ENCODE measurements around the gene TEX11.
"Not testable (repeated sequence)": the region's sequence is repeated elsewhere in the genome, so short reads cannot be mapped to it uniquely, and the experiment has no call there.

The TEX11 gene

DNA sequence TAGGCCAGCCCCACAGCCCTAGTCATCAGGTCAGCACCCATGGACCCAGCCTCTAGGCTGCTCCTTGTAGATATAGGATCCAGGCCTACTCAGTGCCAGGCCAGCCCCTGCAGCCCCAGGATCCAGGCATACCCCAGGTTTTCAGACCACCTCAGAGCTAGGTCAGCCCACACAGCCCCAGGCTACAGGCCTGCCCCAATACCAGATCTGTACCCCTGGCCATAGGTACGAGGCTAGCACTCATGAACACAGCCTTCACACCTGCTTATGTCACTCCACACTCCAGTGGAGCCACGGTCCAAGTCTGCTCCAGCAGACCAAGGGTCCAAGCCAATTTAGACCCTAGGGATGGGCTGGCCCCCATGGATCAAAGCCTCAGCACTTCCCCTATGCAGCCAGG lies 272.8 kb downstream of the TEX11 start:
- H3K4me3 ChIP-seq (ENCODE audit: low read length), result no peak overlapping the region
- DNase-seq (ENCODE audit: low read depth, low spot score), result no peak

DNA sequence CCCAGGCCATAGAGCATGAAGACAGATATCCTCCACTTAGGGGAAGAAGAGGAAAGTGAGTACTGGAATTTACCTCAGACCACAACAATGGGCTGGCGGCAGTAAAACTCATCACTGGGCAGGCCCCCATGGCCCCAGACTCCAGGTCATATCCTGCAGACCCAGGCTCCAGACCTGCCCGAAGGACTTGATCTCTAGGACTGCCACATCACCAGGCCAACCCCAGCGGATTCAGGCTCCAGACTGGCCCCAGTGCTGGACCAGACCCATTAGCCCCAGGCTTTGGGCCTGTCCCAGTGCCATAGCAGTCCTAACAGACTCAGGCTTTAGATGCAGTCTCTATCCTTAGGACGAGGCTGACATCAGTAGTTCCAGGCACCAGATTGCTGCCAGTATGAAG lies 273.3 kb downstream of the TEX11 start:
- DNase-seq (ENCODE audit: low read depth, low spot score), result no peak
- no peak overlapping the region for H3K4me3 ChIP-seq (ENCODE audit: low read length)

DNA sequence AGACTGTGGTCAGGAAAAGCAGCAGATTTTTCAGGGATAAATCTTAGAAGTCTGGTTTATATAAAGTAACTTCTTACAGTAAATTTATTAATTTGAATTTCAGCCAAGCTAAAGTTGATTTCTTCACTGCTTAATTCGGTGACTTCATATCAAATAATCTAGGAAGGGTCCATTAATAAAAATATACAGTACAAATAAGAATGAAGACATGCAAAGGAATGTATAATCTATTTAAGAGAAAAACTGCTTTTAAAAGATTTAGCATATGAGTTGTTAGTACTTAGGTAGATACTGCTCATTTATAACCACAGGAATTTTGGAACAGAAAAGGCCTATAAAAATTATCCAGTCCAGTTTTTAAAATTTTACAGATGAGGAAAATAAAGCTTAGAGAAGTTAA lies 286.8 kb downstream of the TEX11 start:
- no peak for DNase-seq (ENCODE audit: low read depth, low spot score)
- H3K4me3 ChIP-seq (ENCODE audit: low read length), result no peak overlapping the region

DNA sequence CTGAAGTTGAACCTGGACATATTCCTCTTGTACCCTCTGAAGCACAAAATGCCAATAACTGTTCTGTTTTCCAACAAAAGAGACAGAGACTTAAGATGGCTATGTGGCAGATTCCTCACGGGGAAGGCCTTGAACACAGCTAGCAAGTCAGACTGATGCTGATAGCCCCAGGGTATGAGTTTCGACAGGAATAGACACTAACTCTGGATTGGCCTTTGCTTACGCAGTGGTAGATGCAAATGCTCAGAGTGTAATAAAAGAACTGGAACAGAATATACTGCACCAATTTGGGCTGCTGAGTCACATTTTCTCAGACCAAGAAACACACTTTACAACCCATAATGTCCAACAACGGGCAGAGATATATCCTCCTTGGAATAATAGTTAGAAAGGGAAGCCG lies 290.0 kb downstream of the TEX11 start:
- no peak for DNase-seq (ENCODE audit: low read depth, low spot score)
- no peak overlapping the region for H3K4me3 ChIP-seq (ENCODE audit: low read length)

DNA sequence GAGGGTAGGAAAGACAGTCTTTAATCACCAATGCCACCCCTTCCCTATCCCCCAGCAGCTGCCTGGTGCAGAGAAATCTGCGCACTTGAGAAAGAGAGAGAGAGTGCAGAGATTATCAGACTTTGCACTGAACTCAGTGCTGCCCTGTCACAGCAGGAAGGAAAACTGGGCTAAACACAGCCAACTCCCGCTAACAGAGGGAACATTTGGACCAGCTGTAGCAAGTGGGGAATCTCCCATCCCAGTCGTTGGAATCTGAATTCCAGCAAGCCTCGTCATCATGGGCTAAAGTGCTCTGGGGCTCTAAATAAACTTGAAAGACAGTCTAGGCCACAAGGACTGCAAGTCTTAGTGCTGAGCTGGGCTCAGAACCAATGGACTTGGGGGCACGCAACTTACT lies 295.2 kb downstream of the TEX11 start:
- no peak for DNase-seq (ENCODE audit: low read depth, low spot score)
- H3K4me3 ChIP-seq (ENCODE audit: low read length), result no peak overlapping the region

DNA sequence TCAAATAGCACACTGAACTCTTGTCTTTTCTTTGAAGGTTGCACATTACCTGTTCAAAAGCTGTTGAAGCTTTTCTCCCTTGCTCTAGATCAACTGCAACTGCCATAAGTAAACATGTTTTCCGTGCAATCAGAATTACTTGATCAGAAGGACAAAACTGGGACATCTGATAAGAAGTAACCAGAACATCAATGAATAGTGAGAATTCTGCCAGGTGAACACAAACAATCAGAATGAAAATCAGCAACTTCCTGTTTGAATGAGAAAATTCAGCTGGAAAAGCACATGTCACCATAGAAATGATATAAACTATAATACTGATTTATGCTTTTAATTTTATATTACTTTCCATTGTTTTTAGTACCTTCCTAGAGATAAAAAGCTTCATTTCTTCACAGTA lies 303.2 kb downstream of the TEX11 start:
- no peak overlapping the region for H3K4me3 ChIP-seq (ENCODE audit: low read length)
- no peak for DNase-seq (ENCODE audit: low read depth, low spot score)

DNA sequence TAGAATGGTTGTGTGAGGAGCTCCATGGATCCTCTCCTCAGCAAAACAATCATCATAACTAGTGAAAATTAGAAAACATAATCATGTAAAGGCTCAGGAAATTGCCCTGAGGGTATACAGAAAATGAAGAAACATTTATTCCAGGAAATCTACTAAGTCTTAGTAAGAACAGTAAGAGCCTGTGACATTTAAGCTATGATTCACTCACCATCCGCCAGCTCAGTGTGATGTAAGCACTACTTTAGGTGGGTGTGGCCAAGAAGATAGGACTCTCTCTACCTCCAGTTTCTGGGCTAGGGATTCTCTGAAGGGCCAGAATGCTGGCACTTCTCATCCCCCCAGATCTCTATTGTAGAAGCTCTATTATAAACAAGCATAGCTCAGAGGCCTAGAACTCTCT lies 316.4 kb downstream of the TEX11 start:
- no peak for DNase-seq (ENCODE audit: low read depth, low spot score)

DNA sequence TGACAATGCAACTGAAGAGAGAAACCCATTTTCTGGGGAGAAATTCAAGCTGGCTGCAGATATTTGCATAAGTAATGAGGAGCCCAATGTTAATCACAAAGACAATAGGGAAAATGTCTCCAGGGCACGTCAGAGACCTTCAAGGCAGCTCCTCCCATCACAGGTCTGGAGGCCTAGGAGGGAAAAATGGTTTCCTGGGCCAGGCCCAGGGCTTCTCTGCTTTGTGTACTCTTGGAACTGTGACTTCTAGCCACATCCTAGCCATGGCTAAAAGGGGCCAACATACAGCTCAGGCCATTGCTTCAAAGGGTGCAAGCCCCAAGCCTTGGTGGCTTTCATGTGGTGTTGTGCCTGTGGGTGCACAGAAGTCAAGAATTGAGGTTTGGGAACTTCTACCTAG lies 321.4 kb downstream of the TEX11 start:
- DNase-seq (ENCODE audit: low read depth, low spot score); H3K4me3 ChIP-seq (ENCODE audit: low read length): not testable (repeated sequence)

More for the DNA sequence above, 316.4 kb downstream of the TEX11 start:
- H3K4me3 ChIP-seq (ENCODE audit: low read length), result no peak overlapping the region

DNA sequence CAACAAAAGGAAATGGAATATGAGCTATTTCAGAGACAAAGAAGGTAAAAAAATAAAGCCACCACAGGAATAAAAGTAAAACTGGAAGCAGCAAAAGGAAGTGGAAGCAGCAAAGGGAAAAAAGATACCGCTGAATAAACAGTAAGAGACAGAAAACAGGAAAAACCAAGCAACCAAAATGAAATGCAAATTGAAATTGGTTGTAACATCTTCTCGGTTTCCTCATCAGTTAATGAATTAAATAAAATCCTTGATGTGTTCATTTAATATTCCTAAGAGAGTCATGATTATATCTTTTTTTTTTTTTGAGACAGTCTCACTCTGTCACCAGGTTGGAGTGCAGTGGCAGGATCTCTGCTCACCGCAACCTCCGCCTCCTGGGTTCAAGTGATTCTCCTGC lies 331.1 kb downstream of the TEX11 start:
- no peak overlapping the region for H3K4me3 ChIP-seq (ENCODE audit: low read length)
- DNase-seq (ENCODE audit: low read depth, low spot score), result no peak

DNA sequence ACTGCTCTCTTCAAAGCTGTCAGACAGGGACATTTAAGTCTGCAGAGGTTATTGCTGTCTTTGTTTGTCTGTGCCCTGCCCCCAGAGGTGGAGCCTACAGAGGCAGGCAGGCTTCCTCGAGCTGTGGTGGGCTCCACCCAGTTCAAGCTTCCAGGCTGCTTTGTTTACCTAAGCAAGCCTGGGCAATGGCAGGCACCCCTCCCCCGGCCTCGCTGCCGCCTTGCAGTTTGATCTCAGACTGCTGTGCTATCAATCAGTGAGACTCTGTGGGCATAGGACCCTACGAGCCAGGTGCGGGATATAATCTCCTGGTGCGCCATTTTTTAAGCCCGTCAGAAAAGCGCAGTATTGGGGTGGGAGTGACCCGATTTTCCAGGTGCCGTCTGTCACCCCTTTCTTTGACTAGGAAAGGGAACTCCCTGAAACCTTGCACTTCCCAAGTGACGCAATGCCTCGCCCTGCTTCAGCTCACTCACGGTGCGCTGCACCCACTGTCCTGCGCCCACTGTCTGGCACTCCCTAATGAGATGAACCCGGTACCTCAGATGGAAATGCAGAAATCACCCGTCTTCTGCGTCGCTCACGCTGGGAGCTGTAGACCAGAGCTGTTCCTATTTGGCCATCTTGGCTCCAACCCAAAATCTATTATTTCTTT lies 338.5 kb downstream of the TEX11 start:
- DNase-seq (ENCODE audit: low read depth, low spot score); H3K4me3 ChIP-seq (ENCODE audit: low read length): not testable (repeated sequence)

DNA sequence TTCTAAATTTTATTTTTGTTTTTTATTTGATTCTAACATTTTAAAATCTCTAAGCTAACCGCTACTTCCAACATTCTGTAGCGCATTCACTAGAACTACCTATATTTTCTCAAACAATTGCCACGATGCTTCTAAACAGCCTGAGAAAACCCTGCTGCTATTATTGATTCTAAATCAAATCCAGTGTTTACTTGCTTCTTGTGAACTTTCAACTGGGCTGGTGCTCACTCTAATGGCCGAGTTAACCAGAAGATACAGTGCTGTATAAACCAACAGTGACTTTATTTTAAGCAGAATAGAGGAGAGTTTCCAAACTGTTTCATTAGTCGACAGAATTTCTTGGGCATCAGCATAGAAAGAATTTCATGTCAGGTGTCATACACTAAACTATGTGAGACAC lies 353.6 kb downstream of the TEX11 start:
- H3K4me3 ChIP-seq (ENCODE audit: low read length), result no peak overlapping the region
- DNase-seq (ENCODE audit: low read depth, low spot score), result no peak

DNA sequence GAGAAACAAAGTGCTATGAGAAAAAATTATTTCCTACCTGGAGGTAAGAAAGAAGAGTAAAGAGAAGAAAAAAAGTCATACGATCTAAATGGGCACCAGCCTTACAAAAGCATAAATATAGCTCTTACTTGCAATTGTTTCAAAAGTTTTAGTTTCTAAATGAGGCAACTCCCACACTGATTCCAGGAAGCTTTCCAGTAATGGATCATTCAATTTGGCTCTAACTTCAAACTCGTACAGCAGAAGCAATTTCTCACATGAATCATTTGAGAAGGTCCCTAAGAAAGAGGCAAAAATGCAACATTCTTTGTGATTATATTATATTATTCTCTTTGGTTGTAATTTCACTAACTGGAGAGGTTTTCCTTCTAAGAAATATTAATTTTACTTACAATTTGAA lies 354.0 kb downstream of the TEX11 start:
- H3K4me3 ChIP-seq (ENCODE audit: low read length), result no peak overlapping the region
- no peak for DNase-seq (ENCODE audit: low read depth, low spot score)

DNA sequence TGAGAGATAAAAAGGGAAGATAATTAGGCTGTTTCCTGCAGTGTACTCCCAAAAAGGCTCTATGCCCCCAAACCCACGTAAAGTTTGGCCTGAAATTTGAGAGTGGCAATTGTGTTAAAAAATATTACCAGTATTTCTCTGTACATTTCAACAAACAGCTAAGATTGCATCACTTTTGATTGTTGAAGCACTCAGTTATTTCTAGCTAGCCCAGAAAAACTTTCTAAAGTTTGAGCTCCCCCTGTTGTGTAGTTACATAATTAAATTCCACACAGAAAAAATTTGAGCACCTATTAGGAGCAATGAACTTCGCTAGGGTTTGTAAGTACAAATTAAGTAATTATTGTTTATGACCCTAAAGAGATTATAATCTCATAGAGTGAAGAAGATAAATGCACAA lies 354.4 kb downstream of the TEX11 start:
- H3K4me3 ChIP-seq (ENCODE audit: low read length), result no peak overlapping the region
- no peak for DNase-seq (ENCODE audit: low read depth, low spot score)

DNA sequence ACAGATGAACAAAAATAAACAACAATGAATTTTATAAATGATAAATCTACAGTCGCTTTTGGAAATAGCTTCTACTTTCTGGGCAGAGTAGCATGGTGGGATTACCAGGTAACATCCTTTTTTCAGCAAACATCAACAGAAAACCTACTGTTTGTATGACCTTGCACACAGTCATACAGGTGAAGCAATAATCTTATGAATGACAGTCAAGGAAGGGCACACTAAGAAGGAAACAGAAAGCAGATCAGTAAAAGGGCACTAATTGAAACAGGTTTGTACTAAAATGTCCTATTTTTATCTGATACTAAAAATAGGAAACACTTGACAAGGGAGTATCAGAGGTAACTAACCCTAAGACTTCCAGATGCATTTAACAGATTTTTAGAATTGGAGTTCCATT lies 355.0 kb downstream of the TEX11 start:
- DNase-seq (ENCODE audit: low read depth, low spot score), result no peak
- H3K4me3 ChIP-seq (ENCODE audit: low read length), result no peak overlapping the region

DNA sequence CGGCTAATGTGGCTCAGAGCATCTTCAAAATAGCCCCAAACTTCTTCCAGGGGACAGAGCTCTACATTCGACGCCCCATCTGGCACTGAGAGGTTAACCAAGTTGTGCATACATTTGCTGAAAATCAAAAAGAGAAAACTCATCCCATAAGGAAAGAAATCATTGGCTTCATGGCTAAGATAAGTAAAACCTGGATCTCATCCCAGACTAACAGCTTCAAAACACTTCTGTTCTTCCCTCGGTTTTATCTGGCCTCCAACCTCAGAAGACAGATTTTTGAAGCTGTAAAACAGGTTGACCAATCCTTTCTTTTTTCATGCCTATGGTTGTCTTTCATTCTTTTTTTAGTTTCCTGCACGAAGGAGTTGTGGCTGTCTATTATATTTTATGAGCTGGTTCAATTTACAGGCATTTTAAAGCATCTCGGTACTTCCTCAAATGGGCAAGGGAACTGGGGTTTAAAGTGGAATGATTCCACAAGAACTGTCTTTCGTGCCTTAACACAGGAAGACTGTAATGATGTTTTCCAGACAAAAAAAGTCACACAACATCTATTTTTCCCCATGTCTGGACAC lies 356.3 kb downstream of the TEX11 start:
- no peak overlapping the region for H3K4me3 ChIP-seq (ENCODE audit: low read length)
- DNase-seq (ENCODE audit: low read depth, low spot score), result no peak

DNA sequence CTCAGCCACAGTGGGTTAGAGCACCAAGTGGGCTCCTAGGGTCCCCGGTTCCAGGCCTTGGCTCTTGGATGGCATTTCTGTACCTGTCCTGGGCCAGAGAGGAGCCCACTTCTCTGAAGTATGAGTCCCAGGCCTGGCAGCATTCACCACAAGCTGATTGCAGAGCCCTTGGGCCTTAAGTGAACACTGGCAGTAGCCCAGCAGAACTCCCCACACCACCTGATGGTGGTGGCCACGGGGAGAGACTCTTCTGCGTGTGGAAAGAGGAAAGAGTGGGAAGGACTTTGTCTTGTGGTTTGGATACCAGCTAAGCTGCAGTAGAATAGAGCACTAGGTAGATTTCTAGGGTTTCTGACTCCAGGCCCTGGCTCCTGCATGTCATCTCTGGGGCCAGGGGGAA lies 359.1 kb downstream of the TEX11 start:
- no peak overlapping the region for H3K4me3 ChIP-seq (ENCODE audit: low read length)
- no peak for DNase-seq (ENCODE audit: low read depth, low spot score)

DNA sequence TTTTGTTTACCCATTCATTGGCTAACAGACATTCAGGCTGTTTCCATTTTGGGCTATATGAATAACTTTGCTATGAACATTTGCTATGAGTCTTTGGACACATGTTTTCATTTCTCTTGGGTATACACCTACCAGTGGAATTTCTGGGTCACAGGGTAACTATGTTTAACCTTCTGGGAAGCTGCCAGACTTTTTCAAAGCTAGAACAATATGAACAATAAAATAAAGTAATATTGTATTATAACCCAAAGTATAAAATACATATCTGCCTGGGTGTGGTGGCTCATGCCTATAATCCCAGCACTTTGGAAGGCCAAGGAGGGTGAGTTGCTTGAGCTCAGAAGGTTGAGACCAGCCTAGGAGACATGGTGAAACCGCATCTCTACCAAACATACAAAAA lies 373.3 kb downstream of the TEX11 start:
- H3K4me3 ChIP-seq (ENCODE audit: low read length), result no peak overlapping the region
- DNase-seq (ENCODE audit: low read depth, low spot score), result no peak

DNA sequence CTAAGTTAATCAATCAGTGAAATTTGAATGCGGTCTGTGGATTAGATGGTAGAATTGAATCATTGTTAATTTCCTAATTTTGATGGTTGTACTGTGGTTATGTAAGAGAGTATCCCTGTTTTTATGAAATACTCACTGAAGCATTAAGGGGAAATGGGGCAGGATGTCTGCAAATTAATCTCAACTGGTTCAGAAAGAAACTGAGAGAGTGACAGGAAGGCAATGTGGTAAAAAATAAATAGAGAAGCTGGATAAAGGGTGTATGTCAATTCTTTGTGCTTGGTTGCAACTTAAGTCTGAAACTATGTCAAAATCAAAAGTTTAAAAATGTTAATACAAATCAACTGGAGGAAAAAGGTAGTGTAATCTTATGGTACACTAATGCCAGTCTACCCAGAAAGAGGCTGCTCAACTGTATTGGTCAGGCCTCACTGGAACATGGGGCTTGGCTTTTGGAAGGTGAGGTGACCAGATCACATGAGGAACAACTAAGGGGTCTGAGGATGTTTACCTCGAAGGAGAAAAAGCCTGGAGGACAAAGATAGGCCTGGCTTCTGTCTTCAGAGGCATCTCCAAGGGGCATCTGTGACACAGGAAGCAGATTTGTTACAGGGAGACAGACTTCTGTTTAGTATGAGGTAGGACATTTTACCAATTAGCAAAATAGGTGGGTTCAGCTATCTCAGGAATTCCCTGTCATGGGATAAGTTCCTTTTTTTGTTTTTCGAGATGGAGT lies 380.7 kb downstream of the TEX11 start:
- H3K4me3 ChIP-seq (ENCODE audit: low read length), result no peak overlapping the region
- no peak for DNase-seq (ENCODE audit: low read depth, low spot score)

DNA sequence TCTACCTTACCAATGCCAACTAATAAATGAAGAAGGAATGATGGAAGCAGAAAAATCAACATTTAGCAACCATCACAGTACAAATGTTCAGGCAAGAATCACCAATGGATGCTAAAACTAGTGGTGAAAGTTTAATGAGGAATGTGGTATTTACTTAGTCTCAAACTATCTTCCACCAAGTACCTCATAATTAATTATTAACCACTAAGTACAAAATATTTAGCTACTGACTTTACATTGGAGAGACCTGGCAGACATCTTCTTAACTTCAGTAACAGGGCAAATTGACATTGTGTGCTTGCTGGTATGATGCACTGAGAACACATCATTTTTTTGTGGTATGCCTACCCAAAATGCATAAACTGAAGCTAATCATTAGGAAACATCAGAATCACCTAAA lies 381.5 kb downstream of the TEX11 start:
- H3K4me3 ChIP-seq (ENCODE audit: low read length), result no peak overlapping the region
- DNase-seq (ENCODE audit: low read depth, low spot score), result no peak

DNA sequence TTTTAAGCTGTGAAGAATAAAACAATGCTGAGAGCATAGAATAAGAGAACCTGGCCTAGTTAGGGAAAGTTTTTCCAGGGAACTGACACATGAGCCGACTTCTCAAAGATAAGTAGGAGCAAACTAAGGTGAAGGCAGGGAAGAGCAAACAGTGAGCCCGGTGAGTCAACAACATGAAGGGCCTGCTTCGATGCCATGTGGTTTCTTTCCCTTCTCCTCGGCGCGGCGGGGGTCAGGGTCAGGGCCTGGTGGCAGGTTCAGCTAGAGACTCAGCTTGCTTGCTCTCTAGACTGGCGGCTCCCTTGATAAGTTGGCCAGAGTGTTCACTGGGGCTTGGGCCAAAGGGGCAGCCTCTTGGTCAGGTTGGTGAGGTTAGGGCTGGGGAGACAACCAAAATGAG lies 382.8 kb downstream of the TEX11 start:
- no peak overlapping the region for H3K4me3 ChIP-seq (ENCODE audit: low read length)
- DNase-seq (ENCODE audit: low read depth, low spot score), result no peak

DNA sequence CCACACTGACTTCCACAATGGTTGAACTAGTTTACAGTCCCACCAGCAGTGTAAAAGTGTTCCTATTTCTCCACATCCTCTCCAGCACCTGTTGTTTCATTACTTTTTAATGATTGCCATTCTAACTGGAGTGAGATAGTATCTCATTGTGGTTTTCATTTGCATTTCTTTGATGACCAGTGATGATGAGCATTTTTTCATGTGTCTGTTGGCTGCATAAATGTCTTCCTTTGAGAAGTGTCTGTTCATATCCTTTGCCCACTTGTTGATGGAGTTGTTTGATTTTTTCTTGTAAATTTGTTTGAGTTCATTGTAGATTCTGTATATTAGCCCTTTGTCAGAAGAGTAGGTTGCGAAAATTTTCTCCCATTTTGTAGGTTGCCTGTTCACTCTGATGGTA lies 392.8 kb downstream of the TEX11 start:
- not testable (repeated sequence) for DNase-seq (ENCODE audit: low read depth, low spot score); H3K4me3 ChIP-seq (ENCODE audit: low read length)

Data from Jurkat, Clone E6-1 (cell line).